GM21717 (cell line): ENCODE data around the gene ORM1.

ENCODE experiments used
- ATAC-seq: cut with Tn5 transposase; IDR thresholded peaks from one replicate; pipeline ENCODE4 v1.9.1; 2021; ENCODE audit warnings: mild to moderate bottlenecking, moderate library complexity; ENCODE audit not compliant: unreplicated experiment

Gene ORM1

DNA sequence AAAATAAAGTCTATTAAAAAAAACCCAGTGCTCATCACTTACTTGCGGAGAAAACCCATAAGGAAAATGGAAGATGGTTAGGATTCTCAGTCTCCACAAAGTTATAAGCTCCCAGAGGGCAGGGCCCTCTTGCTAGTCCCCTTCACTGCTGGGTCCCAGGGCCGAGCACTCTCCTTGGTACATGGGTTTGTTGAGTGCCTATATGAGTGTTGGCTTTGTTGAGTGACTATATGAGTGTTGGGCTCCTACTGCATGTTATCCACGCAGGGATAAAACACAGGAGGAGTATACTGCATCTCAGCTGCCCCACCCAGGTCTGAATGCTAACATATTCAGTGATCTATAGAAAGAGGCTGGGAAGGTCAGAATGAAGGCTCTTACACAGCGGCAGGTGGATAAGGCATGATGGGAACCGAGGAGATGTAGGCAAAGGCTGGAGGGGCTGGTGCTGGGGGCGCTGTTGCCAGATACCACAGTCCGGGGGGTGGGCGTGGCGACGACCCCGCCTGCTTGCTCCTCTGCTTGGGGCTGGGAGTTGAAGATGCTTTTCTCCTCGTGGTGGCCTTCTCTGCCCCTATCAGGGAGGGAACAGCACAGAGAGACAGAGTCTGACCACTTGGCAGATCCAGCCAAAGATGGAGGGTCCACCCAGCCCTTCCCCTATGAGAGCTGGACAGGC lies 18.4 kb downstream of the ORM1 start:
- no peak for ATAC-seq

DNA sequence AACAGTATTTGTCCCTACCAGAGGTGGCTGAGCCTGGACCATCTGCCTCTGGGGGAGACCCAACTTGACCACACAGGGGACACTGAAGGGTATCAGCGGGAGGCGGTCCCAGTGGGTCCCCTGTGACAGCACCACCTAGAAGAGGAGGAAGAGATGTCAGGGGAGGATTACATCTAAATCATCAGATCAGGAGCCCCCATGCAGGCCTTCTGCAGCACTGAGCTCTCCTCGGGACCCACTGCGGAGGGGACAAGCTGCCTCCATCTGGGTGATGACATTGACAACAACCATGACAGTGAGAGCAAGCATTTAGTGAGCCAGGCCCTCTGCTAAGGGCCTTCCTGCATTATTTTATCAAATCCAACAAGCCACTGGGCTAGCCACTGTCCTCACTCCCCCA lies 19.1 kb downstream of the ORM1 start:
- ATAC-seq: no peak

DNA sequence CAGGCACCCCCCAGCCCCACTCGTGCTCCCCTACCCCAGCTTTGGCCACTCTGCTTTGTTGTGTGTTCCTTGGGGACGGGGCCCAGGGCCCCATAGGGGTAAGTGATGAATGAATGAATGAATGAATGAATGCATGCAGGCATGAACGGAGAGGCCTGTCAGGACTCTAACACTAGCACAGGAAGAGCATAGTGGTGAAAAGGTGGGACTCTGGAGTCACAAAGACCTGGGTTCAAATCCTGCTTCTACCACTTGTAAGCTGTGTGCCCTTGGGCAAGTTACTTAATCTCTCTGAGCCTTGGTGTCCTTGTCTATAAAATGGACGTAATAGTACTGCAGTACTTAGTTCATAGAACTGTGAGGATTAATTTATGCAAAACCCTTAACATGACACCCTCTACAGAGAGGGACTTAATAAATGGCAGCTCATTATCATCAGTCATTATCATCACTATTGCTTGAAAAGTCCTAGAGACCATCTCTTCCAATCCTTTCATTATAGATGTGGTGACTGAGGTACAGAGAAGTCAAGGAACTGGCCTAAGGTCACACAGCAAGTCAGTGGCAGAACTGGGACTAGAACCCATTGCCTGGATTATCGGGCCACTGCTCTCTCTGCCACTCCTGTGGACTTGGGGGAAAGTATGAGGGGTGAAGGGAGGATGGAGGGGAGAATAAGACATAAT lies 20.0 kb downstream of the ORM1 start:
- ATAC-seq: no peak

DNA sequence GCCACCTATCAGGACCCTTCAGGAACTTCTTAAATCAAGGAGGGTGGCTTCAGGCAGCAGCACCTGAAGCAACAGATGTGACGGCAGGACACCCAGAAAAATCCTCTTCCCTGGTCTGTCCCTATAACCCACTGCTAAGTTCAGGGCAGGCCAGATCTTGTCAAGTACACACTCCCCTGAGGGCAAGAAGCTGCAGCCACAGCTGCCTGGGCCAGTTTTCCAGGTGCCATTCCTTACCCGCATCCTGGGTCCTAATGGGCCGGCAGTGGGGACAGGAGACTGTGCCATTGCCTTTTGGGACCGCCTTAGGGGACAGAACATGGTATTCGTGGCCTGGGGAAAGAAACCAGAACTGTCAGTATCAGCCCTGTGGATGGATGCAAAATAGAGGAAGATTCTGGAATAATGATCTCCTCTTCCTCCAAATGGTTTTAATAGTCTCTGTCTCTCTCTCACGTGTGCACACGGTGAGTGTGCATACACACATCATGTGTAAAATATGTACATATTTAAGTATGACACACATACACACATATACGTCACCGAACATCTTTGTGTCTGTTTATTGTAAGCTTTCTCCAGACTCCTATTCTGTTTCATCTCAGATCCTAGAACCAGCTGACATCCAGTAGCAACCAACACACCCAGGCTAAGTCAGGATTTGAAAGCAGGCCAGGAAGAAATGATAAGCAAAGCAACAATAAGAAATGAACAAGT lies 20.7 kb downstream of the ORM1 start:
- no peak for ATAC-seq

DNA sequence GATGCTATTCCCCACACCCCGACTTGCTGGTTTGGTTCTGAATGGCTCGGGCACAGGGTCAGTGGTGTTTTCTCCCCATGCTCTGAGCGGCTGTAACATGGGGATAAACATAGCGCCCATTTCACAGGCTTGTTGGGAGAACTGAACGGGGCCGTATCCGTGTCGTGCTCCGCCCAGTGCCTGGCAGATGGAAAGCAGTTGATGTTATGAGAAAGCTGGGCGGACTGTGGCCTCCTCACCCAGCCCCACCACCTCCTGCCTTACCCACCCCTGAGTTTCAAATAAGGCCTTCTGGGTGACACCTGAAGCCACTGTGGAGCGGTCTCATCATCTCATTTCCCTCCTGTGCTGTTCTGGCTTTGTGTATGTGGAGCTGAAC lies 21.3 kb downstream of the ORM1 start:
- ATAC-seq: no peak

DNA sequence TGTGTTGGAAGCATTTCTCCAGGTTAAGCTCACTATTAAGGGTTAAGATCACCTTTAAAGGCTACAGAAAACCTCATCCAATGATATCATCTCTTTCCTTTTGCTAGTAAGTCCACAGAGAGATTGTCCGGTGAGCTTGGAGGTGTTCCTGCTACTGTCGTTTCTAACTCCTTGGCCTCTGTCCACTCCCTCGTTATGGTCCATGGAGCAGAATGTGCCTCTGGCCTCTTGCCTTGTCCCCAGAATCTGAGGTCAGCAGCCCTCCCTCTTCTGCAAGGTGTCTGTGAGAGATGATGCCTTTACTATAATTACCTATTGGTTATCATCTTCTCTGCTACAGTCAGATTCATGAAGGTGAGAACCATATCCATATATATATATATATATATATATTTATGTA lies 21.8 kb downstream of the ORM1 start:
- ATAC-seq: no peak

DNA sequence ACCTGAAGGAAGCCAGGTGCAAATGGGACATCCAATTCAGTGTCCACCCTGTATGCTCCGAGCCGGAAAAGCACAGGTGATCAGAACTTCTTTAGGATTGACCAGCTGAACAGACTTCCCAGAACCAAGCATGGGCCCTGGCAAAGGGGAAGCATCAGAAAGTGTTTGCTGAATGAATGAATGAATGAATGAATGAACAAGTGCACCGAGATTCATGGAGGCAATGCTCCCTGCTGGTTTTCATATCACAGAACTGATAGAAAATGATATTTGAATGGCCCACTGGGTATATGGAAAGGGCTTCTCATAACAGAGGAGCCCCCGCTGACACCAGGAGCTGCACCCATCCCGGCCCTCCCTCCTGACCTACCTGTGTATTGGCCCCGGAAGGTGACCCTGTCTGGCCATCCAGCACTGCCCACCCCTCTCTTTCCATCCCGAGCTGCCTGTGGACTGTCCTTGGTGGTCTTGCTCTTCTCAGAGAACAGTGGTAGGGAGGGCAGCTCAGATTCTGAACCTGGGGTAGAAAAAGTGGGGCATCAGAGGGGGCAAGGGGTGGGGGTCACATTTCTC lies 22.7 kb downstream of the ORM1 start:
- ATAC-seq: no peak

DNA sequence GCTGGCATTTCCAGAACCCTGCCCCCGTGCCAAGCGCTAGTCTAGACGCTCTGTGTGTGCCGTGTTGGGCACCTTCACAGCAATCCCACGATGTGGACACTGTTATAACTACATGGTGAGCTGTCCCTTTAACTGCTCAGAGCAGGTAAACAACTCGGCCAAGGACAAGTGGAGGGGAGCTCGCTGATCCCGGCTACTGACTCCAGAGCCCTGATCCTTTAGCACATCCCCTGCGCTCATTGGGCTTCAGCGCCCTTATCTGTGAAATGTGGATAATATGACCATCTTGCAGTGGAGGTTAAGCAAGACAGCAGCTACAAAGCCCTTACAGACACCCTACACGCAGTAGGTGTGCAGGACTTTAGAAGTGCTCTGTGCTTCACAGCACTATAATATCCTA lies 23.2 kb downstream of the ORM1 start:
- no peak for ATAC-seq

DNA sequence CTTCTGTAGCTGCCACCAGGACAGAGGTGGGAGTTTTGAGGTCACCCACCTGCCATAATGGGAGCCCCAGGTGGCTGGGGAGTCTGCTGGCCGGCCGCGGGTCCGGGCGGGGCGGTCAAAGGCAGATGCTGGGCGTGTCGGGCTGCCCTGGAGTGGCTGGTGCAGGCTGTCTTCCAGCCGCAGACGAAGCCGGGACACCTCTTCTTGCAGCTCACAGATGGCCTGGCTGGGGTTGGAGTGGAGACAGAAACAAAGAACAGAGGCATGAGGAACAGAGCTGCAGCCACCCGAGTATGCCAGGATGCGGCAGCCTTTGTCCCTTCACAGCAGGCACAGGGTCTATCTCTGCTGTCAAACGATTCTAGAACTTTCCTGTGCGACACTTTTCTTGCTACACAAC lies 24.8 kb downstream of the ORM1 start:
- no peak for ATAC-seq

DNA sequence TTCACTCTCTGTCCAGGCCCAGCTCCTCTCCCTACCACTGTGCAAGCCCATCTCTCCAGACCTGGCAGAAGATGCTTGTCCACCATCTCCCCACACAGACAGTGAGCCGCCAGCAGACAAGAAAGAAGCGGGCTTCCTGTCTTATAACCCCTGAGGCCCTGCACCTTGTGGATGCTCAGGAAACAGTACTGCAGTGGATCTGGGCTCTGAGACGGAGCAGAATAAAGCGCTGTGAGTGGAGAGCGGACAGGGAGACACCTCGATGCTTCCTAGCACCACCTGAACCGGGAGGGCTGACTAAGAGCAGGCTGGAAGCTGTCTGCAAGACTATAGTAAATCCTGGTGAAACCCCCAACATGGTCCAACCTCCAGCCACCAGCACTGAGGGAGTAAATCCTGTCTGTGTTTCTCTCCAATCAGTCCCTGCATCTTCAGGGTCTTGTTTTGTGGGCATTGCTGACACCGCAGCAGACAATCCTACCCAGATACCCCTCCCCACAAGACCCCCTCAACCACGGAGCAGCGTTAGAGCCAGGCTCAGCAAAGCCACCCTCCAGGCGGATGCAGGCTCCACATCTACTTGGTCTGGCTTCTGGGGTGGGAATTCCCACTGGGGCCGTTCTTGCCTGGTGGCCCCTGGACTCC lies 25.5 kb downstream of the ORM1 start:
- no peak for ATAC-seq

DNA sequence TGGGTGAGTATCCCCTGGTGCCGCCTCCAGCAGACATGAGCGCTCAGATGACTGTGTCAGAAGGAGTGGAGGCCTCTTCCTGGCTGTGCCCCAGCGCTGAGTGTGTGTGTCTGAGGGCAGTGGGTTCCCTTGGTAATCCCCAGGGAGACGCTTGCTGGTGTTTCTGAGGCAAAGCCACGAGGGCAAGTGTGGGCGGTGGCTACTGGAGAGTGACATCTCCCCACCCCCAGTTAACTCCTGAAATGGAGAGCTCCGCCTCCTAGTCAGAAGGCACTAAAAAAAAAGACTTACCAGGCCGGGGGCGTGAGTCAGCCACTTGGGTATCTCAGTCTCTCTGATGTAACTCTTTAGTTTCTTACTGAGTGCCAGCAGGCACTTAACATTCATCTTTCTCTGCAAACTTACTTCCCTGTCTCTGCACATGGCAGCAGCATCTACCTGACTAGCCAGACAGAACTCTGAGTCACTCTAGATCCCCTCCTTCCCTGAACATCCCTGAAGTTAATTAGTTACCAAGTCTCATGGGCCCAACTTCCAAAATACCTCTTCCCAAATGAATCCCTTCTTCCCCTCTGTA lies 26.1 kb downstream of the ORM1 start:
- ATAC-seq: peak; percentile 85

DNA sequence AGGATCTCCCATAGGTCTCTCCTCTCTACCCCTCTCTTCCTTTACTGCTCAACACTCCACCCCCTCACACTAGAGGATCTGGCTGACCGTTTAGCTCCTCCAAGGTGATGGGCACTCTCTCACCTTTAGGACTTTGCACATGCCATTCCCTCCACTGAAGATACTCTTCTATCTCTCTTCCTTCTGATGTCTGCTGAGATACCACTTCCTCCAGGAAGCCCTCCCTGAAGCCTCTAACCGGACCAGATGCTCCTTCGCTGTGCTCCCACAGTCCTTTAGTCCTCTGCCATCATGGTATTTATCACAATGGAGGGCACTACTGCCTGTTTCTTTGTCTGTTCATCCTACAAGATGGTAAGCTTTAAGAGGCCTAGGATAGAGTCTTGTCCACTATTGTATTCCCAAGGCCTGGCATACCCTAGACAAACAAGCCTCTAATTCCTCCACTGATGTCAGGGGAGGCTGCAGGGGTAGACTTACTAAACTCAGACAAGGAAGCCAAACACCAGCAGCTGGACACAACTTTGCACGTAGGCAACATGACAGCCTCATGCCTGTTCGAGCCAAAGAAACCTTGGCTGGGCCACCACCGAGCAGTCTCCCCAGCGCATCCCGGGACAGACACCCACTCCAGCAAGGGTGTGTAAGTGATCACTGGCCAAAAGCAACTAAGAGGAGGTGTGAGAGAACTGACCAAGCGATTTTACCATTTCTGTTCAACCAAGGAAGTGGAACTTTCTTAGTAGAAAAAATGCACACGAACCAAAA lies 27.0 kb downstream of the ORM1 start:
- ATAC-seq: no peak

DNA sequence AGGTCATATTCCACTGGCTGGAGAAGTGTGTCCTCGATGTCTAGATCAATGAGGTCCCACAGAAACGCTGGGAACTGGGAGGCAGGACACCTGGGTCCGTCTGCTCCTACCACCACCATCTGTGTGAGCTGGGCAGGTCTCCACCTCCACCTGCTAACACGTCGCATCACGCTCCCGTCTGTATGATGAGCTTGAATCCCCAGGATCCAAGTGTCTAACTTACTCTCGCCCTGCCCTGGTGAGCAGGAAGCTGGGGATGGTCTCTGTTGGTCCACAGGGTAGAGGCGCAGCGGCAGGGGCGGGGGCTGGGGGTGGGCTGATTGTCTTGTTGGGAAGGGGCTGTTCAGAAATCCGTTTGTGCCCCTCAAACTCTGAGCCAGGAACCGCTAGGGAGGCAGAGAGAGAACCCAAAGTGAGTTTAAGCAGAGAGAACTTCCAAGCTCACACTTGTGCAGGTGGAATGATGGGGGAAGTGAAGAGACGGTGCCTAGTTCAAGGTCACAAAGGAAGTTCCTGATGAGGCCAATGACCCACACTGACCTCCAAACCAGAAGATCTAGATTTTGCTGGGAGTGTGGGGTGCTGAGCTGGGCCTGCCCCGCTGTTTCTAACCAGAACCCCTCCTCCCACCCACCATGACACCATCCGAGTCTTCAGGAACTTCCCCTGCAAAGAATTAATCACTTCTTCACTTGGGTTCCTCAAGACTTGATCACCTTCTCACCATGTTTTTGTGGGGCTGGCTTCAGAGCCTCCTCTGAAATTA lies 27.9 kb downstream of the ORM1 start:
- no peak for ATAC-seq

DNA sequence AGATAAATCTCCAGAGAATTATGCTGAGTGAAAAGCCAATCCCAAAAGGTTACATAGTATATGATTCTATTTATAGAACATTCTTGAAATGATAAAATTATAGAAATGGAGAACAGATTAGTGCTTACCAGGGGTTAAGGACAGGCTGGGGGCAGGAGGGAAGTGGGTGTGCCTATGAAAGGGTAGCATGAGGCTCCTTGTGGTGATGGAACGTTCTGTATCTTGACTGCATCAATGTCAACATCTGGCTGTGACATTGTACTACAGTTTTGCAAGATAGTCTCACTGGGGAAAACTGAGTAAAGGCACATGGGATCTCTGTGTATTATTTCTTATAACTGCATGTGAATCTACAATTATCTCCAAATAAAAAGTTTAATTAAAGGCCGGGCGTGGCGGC lies 29.0 kb downstream of the ORM1 start:
- no peak for ATAC-seq

DNA sequence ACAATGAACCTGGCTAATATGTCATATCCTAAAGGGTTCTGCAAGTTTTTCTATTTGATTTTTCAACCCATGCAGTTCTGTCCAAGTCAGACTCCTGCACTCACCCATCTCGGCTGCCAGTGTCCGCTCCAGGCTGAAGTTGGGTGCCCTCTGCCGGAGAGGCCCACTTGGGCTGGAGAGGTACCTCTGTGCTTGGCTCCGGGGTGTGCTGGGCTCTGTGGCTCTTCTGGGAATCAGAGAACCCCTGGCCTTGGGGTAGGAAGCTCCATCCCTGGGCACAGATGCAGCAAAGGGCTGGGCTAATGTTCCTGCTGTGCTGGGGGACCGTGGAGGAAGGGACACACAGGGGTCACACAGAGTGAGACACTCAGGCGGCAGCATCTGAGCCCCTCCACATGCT lies 32.9 kb downstream of the ORM1 start:
- no peak for ATAC-seq

DNA sequence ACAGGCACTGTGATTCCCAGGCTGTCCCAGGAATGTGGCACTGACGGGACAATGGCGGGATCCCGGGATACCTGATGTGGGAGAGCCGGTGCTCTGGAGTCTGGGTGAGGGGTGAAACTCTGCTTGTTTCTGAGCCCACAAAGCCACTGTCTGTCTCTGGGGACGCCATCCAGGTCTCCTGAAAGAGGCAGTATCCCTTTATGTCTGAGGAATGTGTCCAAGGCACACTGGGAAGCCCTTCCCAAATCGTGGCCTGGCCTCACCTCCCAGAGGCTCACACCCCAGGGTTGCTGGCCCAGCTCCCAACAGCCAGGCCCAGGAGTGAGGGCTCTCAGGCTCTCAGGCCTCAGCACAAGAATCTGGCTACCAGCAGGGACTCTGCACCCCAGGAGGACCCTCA lies 33.9 kb downstream of the ORM1 start:
- no peak for ATAC-seq

DNA sequence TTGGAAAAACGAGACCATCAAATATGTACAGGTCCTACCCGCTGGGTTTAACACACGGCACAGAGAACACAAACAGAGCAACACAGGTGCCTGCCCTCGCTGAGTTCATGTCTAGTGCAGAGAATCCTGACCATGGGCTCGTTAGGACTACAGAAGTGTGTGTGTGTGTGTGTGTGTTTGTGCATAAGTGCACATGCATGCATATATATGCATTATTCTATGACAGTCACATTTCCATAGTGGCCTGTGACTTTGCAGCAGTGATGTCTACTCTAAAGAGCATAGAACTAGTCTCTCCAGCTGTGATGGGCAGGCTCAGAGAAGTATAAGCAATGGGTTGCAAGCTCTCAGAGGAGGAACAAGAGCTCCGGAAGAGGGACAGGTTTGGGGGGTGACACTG lies 34.5 kb downstream of the ORM1 start:
- ATAC-seq: no peak

DNA sequence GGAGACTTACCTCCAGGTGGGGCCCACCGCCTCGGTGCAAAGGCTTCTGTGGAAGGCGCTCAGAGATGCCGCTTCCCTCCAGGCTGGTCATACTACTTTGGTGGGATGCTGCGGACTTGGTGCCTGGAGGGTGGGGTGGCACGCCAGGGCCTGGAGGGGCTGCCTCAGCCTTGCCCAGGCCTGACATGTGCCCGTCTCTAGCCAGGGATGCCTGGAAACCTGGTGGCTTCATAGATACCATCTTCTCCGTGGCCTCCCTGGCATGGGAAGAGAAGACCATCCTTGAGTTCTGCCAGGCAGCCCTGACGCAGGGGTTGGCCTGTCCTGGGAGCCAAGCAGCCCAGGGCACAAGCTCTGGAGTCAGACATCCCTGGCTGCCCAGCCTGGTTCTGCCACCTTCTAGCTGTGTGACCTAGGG lies 35.0 kb downstream of the ORM1 start:
- no peak for ATAC-seq

DNA sequence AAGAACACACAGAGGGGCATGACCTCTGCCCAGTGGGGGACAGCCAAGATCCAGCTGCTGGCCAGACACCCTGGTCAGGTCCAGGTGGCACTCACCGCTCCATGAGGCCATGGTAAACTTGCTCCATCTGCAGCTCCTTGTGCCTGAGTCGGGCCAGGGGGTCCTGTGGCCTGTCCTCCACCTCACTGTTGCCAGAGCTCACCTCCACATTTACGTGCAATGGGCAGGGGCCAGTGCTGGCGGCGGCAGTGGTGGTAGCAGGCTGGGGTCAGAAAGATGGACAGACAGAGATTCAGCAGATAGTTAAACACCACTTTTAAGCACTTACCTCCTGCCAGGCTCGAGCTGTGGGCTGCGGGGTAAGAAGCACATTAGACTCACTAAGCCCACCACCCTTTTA lies 36.9 kb downstream of the ORM1 start:
- no peak for ATAC-seq

DNA sequence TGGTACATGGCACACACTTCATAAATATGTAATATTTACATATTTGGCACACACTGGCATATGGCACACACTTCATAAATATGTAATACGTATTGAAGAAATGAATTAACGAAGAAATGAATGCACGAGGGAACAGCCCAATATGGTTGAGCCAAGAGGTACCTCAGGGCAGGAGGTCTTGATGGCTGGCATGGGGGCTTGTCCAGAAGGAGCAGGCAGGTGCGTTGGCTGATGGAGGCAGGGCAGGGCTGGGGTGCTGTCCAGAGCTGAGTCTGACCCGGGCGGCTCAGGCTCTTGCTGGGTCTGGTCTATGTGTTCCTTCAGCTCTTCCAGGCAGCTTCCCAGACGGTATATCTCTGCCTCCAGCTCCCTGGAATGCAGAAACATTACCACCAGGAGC lies 38.6 kb downstream of the ORM1 start:
- ATAC-seq: no peak
